T-cell (primary cell): Measurements from ENCODE around the gene ZC3H13. TPM values are rescaled to one million over a fixed set of nuclear protein-coding genes. Genes with fewer than 3 reads are reported as not detected.

Experiments used
- ATAC-seq, 4 experiments: fragments of 200-7000 bp in 3 of 4; fragments of 150-1000 bp in 1 of 4; cut with Tn5 transposase; replicated peaks in 1 of 4; 1 replicate in 3 of 4; 2 replicates in 1 of 4; pipeline ENCODE4 v1.10.0; 2021; ENCODE audit warnings: moderate library complexity in 3 of 4, mild to moderate bottlenecking in 2 of 4, moderate number of reproducible peaks in 1 of 4
- CTCF ChIA-PET, 2 donors: fragments of 300-600 bp; sonication (Branson Sonifier 250); formaldehyde crosslinking; loops; one replicate each; lab custom pipeline; 2022; ENCODE audit warnings: antibody characterized with exemption in 2 of 2; lab: Charles Lee
- POLR2A ChIA-PET, 2 donors: fragments of 300-600 bp; sonication (Branson Sonifier 250); formaldehyde crosslinking; loops; one replicate each; lab custom pipeline; 2022; ENCODE audit warnings: antibody characterized with exemption in 2 of 2; lab: Charles Lee
- DNase-seq, 35 experiments: peaks; one replicate each; pipeline versions ENCODE4 v3.0.0 to v3.0.0-alpha.2; 2013 to 2023
- H3K27ac ChIP-seq: one replicate; pipeline ENCODE4 v1.5.1; 2013; ENCODE audit warnings: low read length
- H3K27me3 ChIP-seq, 2 experiments: replicated peaks in 1 of 2; 1 replicate in 1 of 2; 2 replicates in 1 of 2; pipeline versions ENCODE4 v1.6.1 to v1.7.0; 2013; ENCODE audit warnings: low read length in 1 of 2, mixed read lengths in 1 of 2; ENCODE audit not compliant: control insufficient read depth in 2 of 2, insufficient read depth in 2 of 2; ENCODE audit errors: extremely low read depth in 1 of 2
- H3K36me3 ChIP-seq, 2 donors: 1 replicate in 1 of 2; 2 replicates in 1 of 2; pipeline versions ENCODE4 v1.6.1 to v1.7.0; 2013; ENCODE audit warnings: low read length in 1 of 2; ENCODE audit not compliant: control insufficient read depth in 2 of 2, insufficient read depth in 1 of 2; ENCODE audit errors: extremely low read depth in 1 of 2
- H3K4me1 ChIP-seq, 2 experiments: 1 replicate in 1 of 2; 2 replicates in 1 of 2; pipeline versions ENCODE4 v1.6.1 to v1.7.0; 2013; ENCODE audit warnings: low read length in 2 of 2, mixed read lengths in 1 of 2; ENCODE audit not compliant: insufficient read depth in 2 of 2, control insufficient read depth in 1 of 2; ENCODE audit errors: extremely low read depth in 1 of 2
- H3K4me3 ChIP-seq, 2 donors: 1 replicate in 1 of 2; 2 replicates in 1 of 2; pipeline versions ENCODE4 v1.5.1 to v1.7.0; 2013; ENCODE audit warnings: mild to moderate bottlenecking in 2 of 2, low read length in 1 of 2, moderate library complexity in 1 of 2; ENCODE audit not compliant: control insufficient read depth in 1 of 2; ENCODE audit errors: extremely low read depth in 1 of 2
- H3K9me3 ChIP-seq: 2 replicates; pipeline ENCODE4 v1.7.0; 2013
- H3K27ac Mint-ChIP-seq, 2 donors: one replicate each; pipeline ENCODE4 v1.8.0; 2020 to 2021; ENCODE audit warnings: mild to moderate bottlenecking in 2 of 2, mixed read lengths in 2 of 2
- H3K27me3 Mint-ChIP-seq, 2 donors: one replicate each; pipeline ENCODE4 v1.8.0; 2021 to 2022; ENCODE audit warnings: mixed read lengths in 2 of 2
- H3K36me3 Mint-ChIP-seq: one replicate; pipeline ENCODE4 v1.8.0; 2021; ENCODE audit warnings: mixed read lengths
- H3K4me1 Mint-ChIP-seq, 3 donors: one replicate each; pipeline ENCODE4 v1.8.0; 2020 to 2022; ENCODE audit warnings: mixed read lengths in 3 of 3, mild to moderate bottlenecking in 1 of 3
- H3K4me3 Mint-ChIP-seq, 3 donors: one replicate each; pipeline ENCODE4 v1.8.0; 2020 to 2022; ENCODE audit warnings: mild to moderate bottlenecking in 3 of 3, mixed read lengths in 3 of 3, moderate library complexity in 3 of 3
- H3K9me3 Mint-ChIP-seq, 3 donors: one replicate each; pipeline ENCODE4 v1.8.0; 2020 to 2022; ENCODE audit warnings: mixed read lengths in 3 of 3
- WGBS: methylation state at CpG from one replicate; pipeline ENCODE4 v1.1.5; 2013; ENCODE audit warnings: missing lambda C conversion rate; ENCODE audit not compliant: insufficient coverage; 5-methylcytosine and 5-hydroxymethylcytosine counted together
- total RNA-seq, 35 experiments: library from RNA in 6 of 35; stranded (reverse) in 6 of 35; fragments of 120-200 nt in 1 of 35; gene quantifications; one replicate each; pipeline versions ENCODE4 v1.2.1 to v1.2.4 and lab custom pipeline; 2013 to 2026

Gene ZC3H13
- total RNA-seq, 5 donors from 2014 or later (not counting 1 experiment from before 2014, with no cell fraction given) = 41.9 to 61.5 (median 58.4) TPM

- ATAC-seq = no peak
- WGBS = 18% methylated on average over 2 of the region's 3 CpGs
- Mint-ChIP-seq H3K27me3 (no peaks in the 10 kb centered on the region), H3K27ac (peak overlapping the region; percentile 3 to 49), H3K9me3 (no peaks in the 10 kb centered on the region), H3K36me3 (peaks cover 64% of the 10 kb centered on the region), H3K4me3 (no peak overlapping the region), H3K4me1 (peaks cover 0 to 10% (median 9%) of the 10 kb centered on the region in 3 donors)
- ChIA-PET POLR2A (no interaction called here), CTCF (no interaction called here)
- H3K27me3 ChIP-seq = no peaks in the 10 kb centered on the region
- DNase-seq = no peak
- no peaks in the 10 kb centered on the region for H3K9me3 ChIP-seq
- H3K36me3 ChIP-seq = peaks cover 17 to 66% of the 10 kb centered on the region in 2 donors
- no peak overlapping the region for H3K4me3 ChIP-seq
- no peak overlapping the region for H3K27ac ChIP-seq
- H3K4me1 ChIP-seq = no peaks in the 10 kb centered on the region
These were observed 85.8 kb downstream of the ZC3H13 start for GRCh38 chr13:45966715-45967114.

- H3K4me3 ChIP-seq = no peak overlapping the region
- DNase-seq (no peak), ATAC-seq (no peak)
- H3K27me3 ChIP-seq = no peaks in the 10 kb centered on the region
- Mint-ChIP-seq H3K36me3 (peaks cover 54% of the 10 kb centered on the region), H3K27me3 (no peaks in the 10 kb centered on the region), H3K9me3 (no peaks in the 10 kb centered on the region), H3K4me1 (no peaks in the 10 kb centered on the region), H3K27ac (no peak overlapping the region), H3K4me3 (no peak overlapping the region)
- no peak overlapping the region for H3K27ac ChIP-seq
- no peaks in the 10 kb centered on the region for H3K9me3 ChIP-seq
- CTCF ChIA-PET = no interaction called here
- H3K4me1 ChIP-seq = no peaks in the 10 kb centered on the region
- WGBS = no CpG with 5 or more reads among the region's 1 CpG
- POLR2A ChIA-PET = interaction anchor here in 1 of 2 donors (0.6 kb wide), 1 partner anchor 58 kb away, joined by 3 read pairs; no protein-coding TSS in a partner anchor
- peaks cover 5 to 42% of the 10 kb centered on the region in 2 donors for H3K36me3 ChIP-seq
These were observed 91.1 kb downstream of the ZC3H13 start for GRCh38 chr13:45961468-45961867.

GRCh38 chr13:45954836-45955800, 97.4 kb downstream of the ZC3H13 start:
- Mint-ChIP-seq H3K27ac (no peak overlapping the region), H3K4me1 (no peaks in the 10 kb centered on the region), H3K4me3 (no peak overlapping the region), H3K9me3 (no peaks in the 10 kb centered on the region), H3K36me3 (peaks cover 43% of the 10 kb centered on the region), H3K27me3 (no peaks in the 10 kb centered on the region)
- Histone ChIP-seq H3K36me3 (peaks cover 0 to 23% of the 10 kb centered on the region in 2 donors), H3K4me3 (no peak overlapping the region), H3K9me3 (no peaks in the 10 kb centered on the region), H3K4me1 (no peaks in the 10 kb centered on the region), H3K27me3 (no peaks in the 10 kb centered on the region), H3K27ac (no peak overlapping the region)
- ChIA-PET POLR2A (interaction anchor here in 1 of 2 donors (0.6 kb wide), 1 partner anchor 147 kb away, joined by 3 read pairs; no protein-coding TSS in a partner anchor), CTCF (no interaction called here)
- no CpG with 5 or more reads among the region's 3 CpGs for WGBS
- no peak for ATAC-seq
- DNase-seq = no peak

- H3K9me3 ChIP-seq = no peaks in the 10 kb centered on the region
- Mint-ChIP-seq H3K4me1 (no peaks in the 10 kb centered on the region), H3K27ac (peak overlapping the region in 1 of 2 donors; percentile 1), H3K36me3 (peaks cover 30% of the 10 kb centered on the region), H3K4me3 (no peak overlapping the region), H3K27me3 (no peaks in the 10 kb centered on the region), H3K9me3 (no peaks in the 10 kb centered on the region)
- H3K36me3 ChIP-seq = peaks cover 0 to 19% of the 10 kb centered on the region in 2 donors
- no peaks in the 10 kb centered on the region for H3K27me3 ChIP-seq
- no peak overlapping the region for H3K27ac ChIP-seq
- H3K4me1 ChIP-seq = no peaks in the 10 kb centered on the region
- no peak overlapping the region for H3K4me3 ChIP-seq
- DNase-seq (no peak), ATAC-seq (no peak)
- WGBS = 100% methylated on average over 2 of the region's 3 CpGs
- ChIA-PET POLR2A (interaction anchor here in 1 of 2 donors (0.5 kb wide), 1 partner anchor 851 kb away, joined by 3 read pairs; no protein-coding TSS in a partner anchor), CTCF (interaction anchor here in 1 of 2 donors (0.5 to 0.6 kb wide), 2 partner anchors 63 to 442 kb away, joined by 7 to 11 read pairs; no protein-coding TSS in a partner anchor)
These were observed 99.5 kb downstream of the ZC3H13 start for GRCh38 chr13:45953082-45953481.

GRCh38 chr13:45951724-45952123, 100.8 kb downstream of the ZC3H13 start:
- DNase-seq (no peak), ATAC-seq (no peak)
- POLR2A ChIA-PET = no interaction called here
- 83% methylated on average over 1 of the region's 3 CpGs for WGBS
- Histone ChIP-seq H3K9me3 (no peaks in the 10 kb centered on the region), H3K36me3 (peaks cover 0 to 6% of the 10 kb centered on the region in 2 donors), H3K27me3 (no peaks in the 10 kb centered on the region), H3K4me1 (no peaks in the 10 kb centered on the region), H3K27ac (no peak overlapping the region), H3K4me3 (no peak overlapping the region)
- Mint-ChIP-seq H3K4me1 (no peaks in the 10 kb centered on the region), H3K27me3 (no peaks in the 10 kb centered on the region), H3K9me3 (no peaks in the 10 kb centered on the region), H3K4me3 (no peak overlapping the region), H3K36me3 (peaks cover 18% of the 10 kb centered on the region), H3K27ac (no peak overlapping the region)
- CTCF ChIA-PET = no interaction called here

GRCh38 chr13:45951166-45951565, 101.4 kb downstream of the ZC3H13 start:
- ChIA-PET CTCF (no interaction called here), POLR2A (no interaction called here)
- ATAC-seq = no peak
- H3K27ac ChIP-seq = no peak overlapping the region
- Mint-ChIP-seq H3K27me3 (no peaks in the 10 kb centered on the region), H3K4me1 (no peaks in the 10 kb centered on the region), H3K4me3 (no peak overlapping the region), H3K27ac (peak overlapping the region; percentile 2 to 49), H3K9me3 (no peaks in the 10 kb centered on the region), H3K36me3 (peaks cover 14% of the 10 kb centered on the region)
- H3K27me3 ChIP-seq = no peaks in the 10 kb centered on the region
- no peak overlapping the region for H3K4me3 ChIP-seq
- DNase-seq = no peak
- no peaks in the 10 kb centered on the region for H3K4me1 ChIP-seq
- H3K36me3 ChIP-seq = peaks cover 0 to 3% of the 10 kb centered on the region in 2 donors
- H3K9me3 ChIP-seq = no peaks in the 10 kb centered on the region
